Body of pancreas (tissue), 4 donors: Measurements from ENCODE around the gene PPP4R4. TPM values are rescaled to one million over a fixed set of nuclear protein-coding genes. Genes with fewer than 3 reads are reported as not detected.

Source experiments
- ATAC-seq: fragments of 150-250 bp; one replicate; pipeline ENCODE4 v1.9.1; 2016
- DNase-seq, 4 donors: peaks; one replicate each; pipeline ENCODE4 v3.0.0-alpha.2; 2019
- H3K27ac ChIP-seq, 4 donors: fragments of 200-600 bp; sonication (generic); 1 replicate in 3 of 4; 2 replicates in 1 of 4; pipeline versions ENCODE4 v1.5.1 to v1.6.1; 2016 to 2019; ENCODE audit warnings: mild to moderate bottlenecking in 1 of 4, mixed read lengths in 1 of 4, moderate library complexity in 1 of 4
- H3K27me3 ChIP-seq, 2 donors: fragments of 200-600 bp; sonication (generic); one replicate each; pipeline ENCODE4 v1.6.0; 2016; ENCODE audit warnings: mild to moderate bottlenecking in 1 of 2
- H3K36me3 ChIP-seq, 2 donors: fragments of 200-600 bp; sonication (generic); replicated peaks in 1 of 2; 2 replicates each; pipeline ENCODE4 v1.5.1; 2016; ENCODE audit warnings: low read depth in 2 of 2; ENCODE audit not compliant: insufficient read depth in 1 of 2
- H3K4me1 ChIP-seq: fragments of 200-600 bp; sonication (generic); one replicate; pipeline ENCODE4 v1.6.0; 2016
- H3K4me3 ChIP-seq, 2 donors: fragments of 200-600 bp; sonication (generic); 1 replicate in 1 of 2; 2 replicates in 1 of 2; pipeline ENCODE4 v1.5.1; 2016 to 2019
- H3K9me3 ChIP-seq, 3 donors: fragments of 200-600 bp; sonication (generic); 1 replicate in 2 of 3; 2 replicates in 1 of 3; pipeline ENCODE4 v1.5.1; 2016
- CTCF ChIP-seq, 7 experiments: fragments of 450-650 bp in 4 of 7; fragments of 200-600 bp in 3 of 7; sonication (generic) in 3 of 7; IDR thresholded peaks; one replicate each; pipeline ENCODE4 v1.5.1; 2016 to 2019; ENCODE audit warnings: antibody characterized with exemption in 7 of 7
- POLR2A ChIP-seq, 3 donors: fragments of 450-650 bp; IDR thresholded peaks; one replicate each; pipeline ENCODE4 v1.6.1; 2016; ENCODE audit warnings: antibody characterized with exemption in 3 of 3, mild to moderate bottlenecking in 2 of 3
- WGBS, 2 donors: methylation state at CpG; one replicate each; pipeline ENCODE4 v1.1.5; 2017; 5-methylcytosine and 5-hydroxymethylcytosine counted together
- intact Hi-C: fragments of 100-400 bp; cut with DNase I; formaldehyde crosslinking; loops from one replicate; pipeline ENCODE4 v1.15.1; 2023
- total RNA-seq, 2 donors: library from RNA; depleted of rRNA; stranded (reverse); fragments of >200 nt; gene quantifications; one replicate each; pipeline ENCODE4 v1.1.0, GENCODE V29; 2016

Gene PPP4R4
- total RNA-seq, 2 donors from 2014 or later, result 1.3 to 2.6 TPM

- peaks cover 0 to 4% of the 10 kb centered on the region in 2 donors for H3K36me3 ChIP-seq
- no peaks in the 10 kb centered on the region for H3K9me3 ChIP-seq
- no peak overlapping the region for H3K4me3 ChIP-seq
- H3K27ac ChIP-seq, result no peak overlapping the region
- intact Hi-C loops, result no loop called here
- H3K4me1 ChIP-seq, result no peaks in the 10 kb centered on the region
- 67 to 75% methylated on average over 6 of the region's 6 CpGs for WGBS, 2 donors
- no peaks in the 10 kb centered on the region for H3K27me3 ChIP-seq
- no peak for ATAC-seq
- DNase-seq, result no peak
- TF ChIP-seq POLR2A (IDR thresholded peaks at IDR 0.05) (no peak), CTCF (IDR thresholded peaks at IDR 0.05) (no peak)
Measured at GRCh38 chr14:94312481-94313246, 138.5 kb downstream of the PPP4R4 start.

- no peak for DNase-seq
- no peak for ATAC-seq
- intact Hi-C loops, result no loop called here
- TF ChIP-seq POLR2A (IDR thresholded peaks at IDR 0.05), result no peak
- no peak for TF ChIP-seq CTCF (IDR thresholded peaks at IDR 0.05)
- Histone ChIP-seq H3K27me3 (no peaks in the 10 kb centered on the region), H3K9me3 (no peaks in the 10 kb centered on the region), H3K4me3 (no peak overlapping the region), H3K27ac (no peak overlapping the region), H3K36me3 (no peaks in the 10 kb centered on the region), H3K4me1 (no peaks in the 10 kb centered on the region)
- WGBS, 2 donors, result 69 to 75% methylated on average over 8 of the region's 8 CpGs
Measured at GRCh38 chr14:94313991-94314655, 140.0 kb downstream of the PPP4R4 start.

GRCh38 chr14:94314890-94315289 lies 140.8 kb downstream of the PPP4R4 start:
- intact Hi-C loops, result no loop called here
- TF ChIP-seq CTCF (IDR thresholded peaks at IDR 0.05), result no peak
- TF ChIP-seq POLR2A (IDR thresholded peaks at IDR 0.05), result no peak
- Histone ChIP-seq H3K9me3 (no peaks in the 10 kb centered on the region), H3K4me1 (no peaks in the 10 kb centered on the region), H3K27ac (no peak overlapping the region), H3K36me3 (no peaks in the 10 kb centered on the region), H3K4me3 (no peak overlapping the region), H3K27me3 (no peaks in the 10 kb centered on the region)
- DNase-seq, result no peak
- 72% methylated on average over 2 of the region's 2 CpGs for WGBS, 2 donors
- ATAC-seq, result no peak

- no peaks in the 10 kb centered on the region for H3K27me3 ChIP-seq
- intact Hi-C loops, result no loop called here
- WGBS, 2 donors, result 81 to 85% methylated on average over 1 of the region's 1 CpG
- H3K9me3 ChIP-seq, result no peaks in the 10 kb centered on the region
- DNase-seq (no peak), ATAC-seq (no peak)
- no peak for TF ChIP-seq POLR2A (IDR thresholded peaks at IDR 0.05)
- no peak for TF ChIP-seq CTCF (IDR thresholded peaks at IDR 0.05)
- H3K4me1 ChIP-seq, result no peaks in the 10 kb centered on the region
- H3K27ac ChIP-seq, result no peak overlapping the region
- no peaks in the 10 kb centered on the region for H3K36me3 ChIP-seq
- H3K4me3 ChIP-seq, result no peak overlapping the region
Measured at GRCh38 chr14:94316692-94317091, 142.6 kb downstream of the PPP4R4 start.
